22Rv1 (cell line): ENCODE results near the gene CAMK4.

Source experiments
- H3K27ac ChIP-seq: fragments of 450-650 bp; 2 replicates; pipeline ENCODE4 v1.5.1; 2017
- CTCF ChIP-seq: fragments of 450-650 bp; IDR thresholded peaks from 2 replicates; pipeline ENCODE4 v1.5.1; 2017; ENCODE audit warnings: mild to moderate bottlenecking
- ZFX ChIP-seq: fragments of 450-650 bp; IDR thresholded peaks from 2 replicates; pipeline ENCODE4 v1.6.1; 2017; ENCODE audit warnings: antibody characterized with exemption, borderline replicate concordance

CAMK4 gene

GRCh38 chr5:111200828-111201227 is 23.4 kb upstream of the CAMK4 start:
- no peak overlapping the region for H3K27ac ChIP-seq
- TF ChIP-seq ZFX: no peak

- no peak for TF ChIP-seq ZFX
- TF ChIP-seq CTCF: no peak
- no peak overlapping the region for H3K27ac ChIP-seq
These were observed 22.5 kb upstream of the CAMK4 start for GRCh38 chr5:111201705-111202104.

- H3K27ac ChIP-seq: no peak overlapping the region
- TF ChIP-seq CTCF (no peak), ZFX (no peak)
These were observed 12.8 kb upstream of the CAMK4 start for GRCh38 chr5:111211341-111211740.

DNA sequence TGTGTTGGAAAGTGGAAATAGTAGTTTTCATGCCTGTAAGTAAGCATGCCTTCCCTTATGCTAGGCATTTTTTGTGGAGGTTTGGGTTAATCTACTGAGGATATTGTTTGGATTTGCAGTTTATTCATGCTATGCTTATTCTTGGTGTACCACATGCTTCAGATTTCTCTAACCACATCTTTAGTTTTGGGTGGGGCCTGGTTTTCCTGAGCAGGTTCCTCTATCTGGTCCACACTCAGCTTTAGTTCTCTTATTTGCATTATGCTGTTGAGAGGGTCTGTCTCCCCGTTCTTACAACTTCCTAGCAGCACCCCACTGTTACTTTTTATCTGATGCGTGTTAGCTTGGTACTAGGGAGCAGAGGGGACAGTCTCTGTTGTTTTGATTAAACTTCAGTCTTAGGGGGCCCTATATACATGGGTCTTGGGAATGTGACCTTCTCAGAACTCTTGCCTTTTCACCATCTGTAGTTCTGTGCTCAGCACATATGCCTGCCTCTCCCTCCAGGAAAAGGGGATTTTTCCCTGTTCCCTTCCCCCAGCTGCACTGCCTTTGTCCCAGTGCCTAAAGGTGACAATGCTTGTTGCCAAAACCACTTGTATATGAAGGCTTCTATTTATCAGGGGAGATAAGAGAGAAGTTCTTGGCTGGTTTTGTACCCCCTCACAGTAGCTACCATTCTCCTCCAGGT is 10.0 kb upstream of the CAMK4 start:
- H3K27ac ChIP-seq: no peak overlapping the region
- TF ChIP-seq CTCF: no peak
- TF ChIP-seq ZFX: no peak

GRCh38 chr5:111215971-111216370 is 8.2 kb upstream of the CAMK4 start:
- TF ChIP-seq ZFX: no peak
- TF ChIP-seq CTCF: no peak
- H3K27ac ChIP-seq: no peak overlapping the region

DNA sequence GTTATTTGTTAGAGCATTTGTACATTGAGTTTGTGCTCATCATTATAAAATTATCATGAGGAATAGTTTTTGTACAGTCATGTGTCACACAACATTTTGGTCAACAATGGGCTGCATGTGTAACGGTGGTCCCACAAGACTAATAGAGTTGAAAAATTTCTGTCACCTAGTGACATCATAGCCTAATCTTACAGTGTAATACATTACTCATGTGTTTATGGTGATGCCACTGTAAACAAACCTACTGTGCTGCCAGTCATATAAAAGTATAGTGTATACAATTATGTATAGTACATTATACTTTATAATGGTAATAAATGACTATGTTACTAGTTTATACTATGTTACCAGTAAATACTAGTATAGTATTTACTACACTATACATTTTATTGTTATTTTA is 3.0 kb upstream of the CAMK4 start:
- no peak overlapping the region for H3K27ac ChIP-seq
- TF ChIP-seq ZFX (no peak), CTCF (no peak)

GRCh38 chr5:111223101-111223786 is 940 bp upstream of the CAMK4 start:
- TF ChIP-seq ZFX (no peak), CTCF (no peak)
- peak overlapping the region; percentile 67 for H3K27ac ChIP-seq
